ENCODE data around the gene LMNA.
A peak's percentile ranks its signal among the peaks of the same experiment; 100 is the strongest.
"Not testable (repeated sequence)": the region's sequence is repeated elsewhere in the genome, so short reads cannot be mapped to it uniquely, and the experiment has no call there.

Gene LMNA

DNA sequence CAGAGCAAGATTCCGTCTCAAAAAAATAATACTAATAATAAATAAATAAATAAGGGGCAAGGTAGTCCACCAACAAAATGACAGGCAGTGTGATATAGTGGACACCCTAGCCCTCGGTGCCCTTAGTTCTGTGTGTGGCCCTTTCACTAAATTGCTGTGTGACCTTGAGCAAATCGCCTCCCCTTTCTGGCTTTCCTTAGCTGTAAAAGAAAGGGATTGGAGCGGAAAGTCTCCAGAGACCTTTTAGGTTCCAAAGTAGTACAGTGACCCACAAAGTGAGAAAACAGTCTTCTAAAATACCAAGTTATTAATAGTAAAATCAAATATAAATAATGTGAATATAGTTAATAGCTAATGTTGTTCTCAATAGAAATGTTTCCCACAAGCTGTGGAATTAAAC lies 7.6 kb downstream of the LMNA start:
- no peak for DNase-seq (ENCODE audit: low read depth, low spot score)

DNA sequence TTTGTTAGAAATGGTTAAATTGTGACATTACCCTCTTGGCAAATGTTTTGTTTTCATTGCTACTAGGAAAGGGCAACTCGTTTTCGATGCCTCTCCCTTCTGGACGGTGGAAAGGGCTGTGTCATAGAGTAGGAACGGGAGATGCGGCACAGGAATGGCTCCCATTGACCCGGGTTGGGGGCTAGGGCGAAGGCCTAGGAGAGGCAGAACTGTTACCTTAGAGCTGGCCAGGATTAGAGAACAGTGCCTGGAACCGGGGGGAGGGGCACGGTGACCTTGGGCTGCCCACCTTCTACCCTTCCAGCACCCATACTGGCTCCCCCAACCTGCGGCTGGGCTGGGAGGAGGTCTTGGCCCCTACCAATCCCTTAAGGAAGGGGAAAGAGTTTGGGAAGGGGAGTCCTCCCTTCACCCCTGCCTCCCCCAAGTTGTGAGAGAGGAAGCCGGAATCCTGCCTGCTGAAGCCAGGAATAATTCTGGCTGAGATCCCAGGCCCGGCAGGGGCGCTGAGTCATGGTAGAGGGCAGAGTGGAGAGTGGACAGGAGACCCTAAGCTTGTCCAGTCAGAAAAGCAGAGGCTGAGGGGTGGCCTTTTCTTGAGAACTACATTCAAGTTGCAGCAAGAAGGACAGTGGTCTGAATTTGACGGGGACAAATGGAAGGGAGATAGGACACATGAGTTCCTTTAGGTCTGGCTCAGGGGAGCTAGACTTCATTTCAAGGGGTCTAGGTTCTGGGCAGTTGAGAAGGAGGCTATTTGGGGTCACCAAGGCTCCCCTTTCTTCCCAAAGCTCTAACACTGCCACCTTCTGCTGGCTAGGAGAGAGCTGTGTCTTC lies 8.2 kb downstream of the LMNA start:
- DNase-seq (ENCODE audit: low read depth, low spot score), result peak; percentile 89

DNA sequence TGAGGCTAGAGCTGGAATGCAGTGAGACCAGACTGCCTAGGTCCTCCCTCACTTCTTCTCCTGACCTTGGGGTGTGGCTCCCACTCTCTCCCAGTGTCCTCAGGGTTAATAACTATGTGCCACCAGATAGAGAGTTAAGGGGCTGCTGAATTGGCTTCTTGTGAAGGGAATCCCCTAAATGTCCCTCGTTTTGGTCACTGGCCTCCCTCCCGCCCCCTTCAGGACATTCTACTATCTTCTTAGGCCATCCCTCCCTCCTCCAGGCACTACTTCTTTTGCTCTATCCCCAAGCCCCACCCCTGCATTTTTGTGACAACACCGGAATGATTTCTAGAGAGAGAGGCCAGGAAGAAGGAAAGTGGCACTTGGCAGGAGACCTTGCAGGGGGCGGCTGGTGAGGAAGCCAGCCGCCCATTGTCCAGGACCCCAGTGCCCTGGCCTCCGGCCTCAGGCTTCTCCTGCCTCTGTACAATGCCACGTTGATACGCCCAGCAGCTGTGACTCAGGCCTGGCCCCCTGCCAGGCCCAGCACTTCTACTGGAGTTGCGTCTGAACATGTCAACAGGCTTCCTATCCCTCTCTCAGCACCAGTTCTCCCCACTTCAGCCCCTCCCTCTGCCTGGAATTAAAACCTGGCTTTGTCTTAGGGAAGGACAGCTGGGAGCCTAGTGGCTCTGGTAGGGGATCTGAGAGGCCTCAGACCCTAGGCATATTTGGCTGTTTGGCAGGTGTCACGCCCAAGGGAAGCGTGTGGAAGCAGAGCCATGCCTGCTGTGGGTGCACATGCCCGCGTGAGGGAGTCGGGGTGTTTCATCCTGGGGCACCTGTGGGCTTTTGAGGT lies 9.1 kb downstream of the LMNA start:
- peak; percentile 99 for DNase-seq (ENCODE audit: low read depth, low spot score)

DNA sequence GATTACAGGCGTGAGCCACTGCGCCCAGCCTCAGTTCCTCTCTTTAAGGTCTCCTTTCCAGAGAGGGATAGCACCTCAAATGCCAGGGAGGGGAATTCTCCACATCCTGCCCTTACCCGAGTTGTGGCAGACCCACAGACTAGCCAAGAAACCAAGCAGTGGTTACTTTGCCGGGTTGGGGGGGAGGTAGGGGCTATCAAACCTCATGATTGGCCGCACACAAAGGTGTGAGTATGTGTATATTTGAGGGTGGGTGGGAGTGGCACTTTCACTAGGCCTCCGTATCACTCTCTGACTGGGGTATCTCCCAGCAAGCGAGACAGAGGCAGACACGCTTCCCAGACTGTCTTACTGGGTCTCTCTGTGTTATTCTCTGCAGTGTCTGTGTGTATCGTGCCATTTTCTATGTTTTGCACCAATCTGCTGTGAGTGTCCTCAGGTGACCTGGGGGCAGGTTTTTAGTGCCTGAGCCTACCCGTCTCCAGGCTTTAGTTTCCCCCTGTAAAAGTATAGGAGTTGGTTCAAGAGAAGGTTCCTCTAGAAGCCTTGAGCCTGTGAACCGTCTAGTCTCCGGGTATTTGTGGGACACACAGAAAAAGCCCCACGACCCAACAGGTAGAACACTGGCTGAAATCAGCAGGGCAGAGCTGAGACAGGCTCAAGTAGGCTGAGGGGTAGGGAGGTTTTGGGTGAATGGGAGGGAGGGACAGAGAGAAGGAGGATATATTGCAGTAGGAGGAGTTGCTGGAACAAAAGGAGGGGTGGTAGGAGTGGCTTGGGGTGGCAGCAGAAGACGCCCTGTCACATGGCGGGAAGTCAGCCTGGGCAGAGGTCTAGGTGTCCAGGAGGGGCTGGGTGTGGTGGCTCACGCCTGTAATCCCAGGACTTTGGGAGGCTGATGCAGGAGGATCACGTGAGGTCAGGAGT lies 10.3 kb downstream of the LMNA start:
- DNase-seq (ENCODE audit: low read depth, low spot score), result no peak

DNA sequence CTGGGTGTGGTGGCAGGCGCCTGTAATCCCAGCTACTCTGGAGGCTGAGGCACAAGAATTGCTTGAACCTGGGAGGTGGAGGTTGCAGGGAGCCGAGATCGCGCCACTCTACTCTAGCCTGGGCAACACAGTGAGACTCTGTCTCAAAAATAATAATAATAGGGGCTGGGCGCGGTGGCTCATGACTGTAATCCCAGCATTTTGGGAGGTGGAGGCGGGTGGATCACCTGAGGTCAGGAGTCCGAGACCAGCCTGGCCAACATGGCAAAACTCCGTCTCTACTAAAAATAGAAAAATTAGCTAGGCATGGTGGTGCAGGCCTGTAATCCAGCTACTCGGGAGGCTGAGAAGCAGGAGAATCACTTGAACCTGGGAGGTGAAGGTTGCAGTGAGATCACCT lies 11.0 kb downstream of the LMNA start:
- DNase-seq (ENCODE audit: low read depth, low spot score), result not testable (repeated sequence)

DNA sequence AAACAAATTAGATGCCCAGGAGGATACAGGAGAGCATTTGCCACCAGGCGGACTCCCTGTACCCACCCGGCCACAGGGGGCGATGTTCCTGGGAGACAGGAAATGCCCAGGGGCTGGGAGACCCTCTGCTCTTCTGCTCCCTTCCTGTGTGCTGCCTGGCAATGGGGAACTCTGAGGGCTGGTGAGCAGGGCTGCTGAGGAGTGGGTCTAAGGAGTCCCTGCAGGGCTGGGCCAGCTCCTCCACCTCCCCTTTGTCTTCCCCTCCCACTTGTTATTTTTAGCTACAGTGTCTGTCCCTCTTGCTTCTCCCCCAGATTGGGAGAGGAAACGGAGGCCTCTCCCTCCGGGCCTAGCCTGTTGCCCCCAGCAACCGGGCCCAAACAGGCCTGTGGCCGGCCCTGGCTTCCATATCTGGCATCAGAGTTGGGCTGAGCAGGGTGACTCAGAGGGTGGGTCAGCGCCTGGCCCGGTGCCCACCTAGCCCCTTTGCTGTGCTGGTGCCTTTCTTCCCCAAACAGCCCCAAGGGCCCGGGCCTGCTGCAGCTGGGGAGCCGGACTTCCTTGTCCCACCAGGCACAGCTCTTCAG lies 11.6 kb downstream of the LMNA start:
- peak; percentile 75 for DNase-seq (ENCODE audit: low read depth, low spot score)

GRCh38 chr1:156126630-156127534 lies 12.4 kb downstream of the LMNA start:
- DNase-seq (ENCODE audit: low read depth, low spot score), result no peak

DNA sequence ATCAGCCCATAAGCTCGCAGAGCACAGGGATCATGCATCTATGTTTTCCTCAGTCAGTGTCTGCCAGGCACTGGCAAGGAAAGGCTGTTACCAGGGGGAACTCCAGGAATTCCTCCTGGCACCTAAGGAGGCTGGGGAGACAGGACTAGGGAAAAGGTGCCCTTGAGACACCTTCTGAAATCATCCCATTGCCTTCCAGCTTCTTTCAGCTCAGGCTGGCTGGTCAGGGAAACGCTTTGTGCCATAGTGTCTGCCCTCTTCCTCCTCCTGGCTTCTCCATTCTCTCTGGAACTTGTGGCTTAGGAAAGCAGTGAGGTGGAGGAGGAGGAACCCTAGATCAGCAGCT lies 13.8 kb downstream of the LMNA start:
- DNase-seq (ENCODE audit: low read depth, low spot score), result no peak

DNA sequence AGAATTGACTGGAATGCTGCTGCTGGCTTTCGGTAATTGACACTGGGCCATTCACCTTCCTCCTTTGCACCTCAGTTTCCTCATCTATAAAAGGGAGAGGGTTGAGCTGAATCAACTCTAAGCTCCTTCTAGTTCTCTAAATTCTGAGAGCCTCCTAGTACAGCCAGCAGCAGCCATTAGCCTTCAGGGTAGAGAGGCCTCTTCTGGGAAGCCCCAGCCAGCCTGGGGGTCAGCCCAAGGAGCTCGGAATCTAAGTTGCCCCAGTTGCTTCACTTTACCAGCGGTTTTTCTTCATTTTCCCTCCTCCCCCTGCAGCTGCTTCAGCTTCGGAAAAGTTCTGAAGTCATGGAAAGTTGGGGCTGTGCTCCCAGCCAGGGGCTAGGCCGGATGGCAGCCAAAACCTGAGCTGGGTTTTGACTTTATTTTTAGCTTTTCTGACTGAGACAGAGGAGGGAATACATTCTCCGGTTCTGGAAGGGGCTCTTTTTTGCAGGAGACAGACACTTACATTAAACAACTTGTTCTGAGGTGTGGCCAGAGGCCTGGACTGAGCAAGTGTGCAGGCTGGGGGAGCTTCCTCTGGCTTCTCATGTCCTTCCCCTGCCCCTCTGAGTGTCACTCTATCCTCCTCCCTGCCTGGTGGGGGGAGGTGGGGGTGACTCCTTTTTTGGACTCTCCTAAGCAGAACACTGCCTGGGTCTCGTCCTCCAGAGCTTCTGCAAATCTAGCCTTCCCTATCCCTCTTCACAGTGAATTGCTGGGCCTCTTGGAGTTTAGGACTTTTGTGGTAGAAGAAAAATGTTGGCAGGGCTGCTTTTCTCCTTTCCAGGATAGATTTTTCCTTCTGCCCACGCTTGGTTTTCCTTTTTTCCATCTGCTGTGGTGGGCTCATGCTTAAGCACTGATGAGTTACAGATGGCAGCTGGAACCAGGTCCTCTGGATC lies 14.4 kb downstream of the LMNA start:
- no peak for DNase-seq (ENCODE audit: low read depth, low spot score)

- peak; percentile 82 for DNase-seq (ENCODE audit: low read depth, low spot score)
Measured at GRCh38 chr1:156129687-156130577, 15.4 kb downstream of the LMNA start.

GRCh38 chr1:156130578-156130942 lies 16.0 kb downstream of the LMNA start:
- DNase-seq (ENCODE audit: low read depth, low spot score), result no peak

GRCh38 chr1:156134716-156135435 lies 20.4 kb downstream of the LMNA start:
- no peak for DNase-seq (ENCODE audit: low read depth, low spot score)

DNA sequence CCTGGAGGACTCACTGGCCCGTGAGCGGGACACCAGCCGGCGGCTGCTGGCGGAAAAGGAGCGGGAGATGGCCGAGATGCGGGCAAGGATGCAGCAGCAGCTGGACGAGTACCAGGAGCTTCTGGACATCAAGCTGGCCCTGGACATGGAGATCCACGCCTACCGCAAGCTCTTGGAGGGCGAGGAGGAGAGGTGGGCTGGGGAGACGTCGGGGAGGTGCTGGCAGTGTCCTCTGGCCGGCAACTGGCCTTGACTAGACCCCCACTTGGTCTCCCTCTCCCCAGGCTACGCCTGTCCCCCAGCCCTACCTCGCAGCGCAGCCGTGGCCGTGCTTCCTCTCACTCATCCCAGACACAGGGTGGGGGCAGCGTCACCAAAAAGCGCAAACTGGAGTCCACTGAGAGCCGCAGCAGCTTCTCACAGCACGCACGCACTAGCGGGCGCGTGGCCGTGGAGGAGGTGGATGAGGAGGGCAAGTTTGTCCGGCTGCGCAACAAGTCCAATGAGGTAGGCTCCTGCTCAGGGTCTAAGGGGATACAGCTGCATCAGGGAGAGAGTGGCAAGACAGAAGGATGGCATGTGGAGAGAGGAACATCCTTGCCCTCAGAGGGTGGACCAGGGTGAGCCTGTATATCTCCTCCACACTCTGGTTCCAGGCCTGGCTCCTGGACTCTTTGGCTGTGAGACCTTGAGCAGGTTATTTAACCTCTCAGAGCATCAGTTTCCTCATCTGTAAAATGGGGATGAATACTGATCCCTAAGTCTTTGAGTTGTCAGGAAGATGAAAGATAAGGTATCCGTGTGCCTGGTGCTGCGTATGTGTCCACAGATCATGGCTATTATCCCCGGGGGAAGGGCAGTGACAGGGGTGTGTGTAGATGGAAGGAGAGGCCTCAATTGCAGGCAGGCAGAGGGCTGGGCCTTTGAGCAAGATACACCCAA lies 21.7 kb downstream of the LMNA start:
- DNase-seq (ENCODE audit: low read depth, low spot score), result no peak

DNA sequence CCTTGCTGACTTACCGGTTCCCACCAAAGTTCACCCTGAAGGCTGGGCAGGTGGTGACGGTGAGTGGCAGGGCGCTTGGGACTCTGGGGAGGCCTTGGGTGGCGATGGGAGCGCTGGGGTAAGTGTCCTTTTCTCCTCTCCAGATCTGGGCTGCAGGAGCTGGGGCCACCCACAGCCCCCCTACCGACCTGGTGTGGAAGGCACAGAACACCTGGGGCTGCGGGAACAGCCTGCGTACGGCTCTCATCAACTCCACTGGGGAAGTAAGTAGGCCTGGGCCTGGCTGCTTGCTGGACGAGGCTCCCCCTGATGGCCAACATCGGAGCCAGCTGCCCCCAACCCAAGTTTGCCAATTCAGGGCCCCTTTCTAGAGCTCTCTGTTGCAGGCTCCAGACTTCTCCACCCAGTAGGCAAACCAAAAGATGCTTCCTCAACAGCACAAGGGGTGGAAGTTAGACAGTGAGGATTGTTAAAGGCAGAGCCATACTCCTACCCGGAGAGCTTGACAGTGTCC lies 22.5 kb downstream of the LMNA start:
- no peak for DNase-seq (ENCODE audit: low read depth, low spot score)

- no peak for DNase-seq (ENCODE audit: low read depth, low spot score)
Measured at GRCh38 chr1:156138458-156138867, 24.0 kb downstream of the LMNA start.
